WTC11 (cell line): ENCODE measurements around the gene USP22. TPM values are rescaled to one million over a fixed set of nuclear protein-coding genes. Genes with fewer than 3 reads are reported as not detected.

ENCODE experiments used
- ATAC-seq: fragments of 200-7000 bp; cut with Tn5 transposase; 2 replicates; pipeline ENCODE4 v1.10.0; 2021; ENCODE audit warnings: mild to moderate bottlenecking, moderate library complexity
- CTCF ChIA-PET: fragments of 300-600 bp; sonication (Branson Sonifier 250); formaldehyde crosslinking; loops from one replicate; lab custom pipeline; 2021; ENCODE audit warnings: antibody characterized with exemption; lab: Charles Lee
- POLR2A ChIA-PET: fragments of 350-600 bp; sonication (Branson Sonifier 250); formaldehyde crosslinking; loops from one replicate; lab custom pipeline; 2021; ENCODE audit warnings: antibody characterized with exemption; lab: Charles Lee
- DNase-seq: peaks from one replicate; pipeline ENCODE4 v3.0.0; 2021; ENCODE audit warnings: low spot score
- H3K27ac Mint-ChIP-seq: 2 replicates; pipeline ENCODE4 v1.8.0; 2021; ENCODE audit warnings: mixed read lengths
- H3K27me3 Mint-ChIP-seq: 2 replicates; pipeline ENCODE4 v1.8.0; 2021; ENCODE audit warnings: low read depth, mild to moderate bottlenecking, moderate library complexity, mixed read lengths
- H3K36me3 Mint-ChIP-seq: 2 replicates; pipeline ENCODE4 v1.8.0; 2021; ENCODE audit warnings: mixed read lengths
- H3K4me1 Mint-ChIP-seq: 2 replicates; pipeline ENCODE4 v1.8.0; 2022; ENCODE audit warnings: mixed read lengths
- H3K4me3 Mint-ChIP-seq: 2 replicates; pipeline ENCODE4 v1.8.0; 2021; ENCODE audit warnings: mild to moderate bottlenecking, moderate library complexity, mixed read lengths
- H3K9me3 Mint-ChIP-seq: 2 replicates; pipeline ENCODE4 v1.8.0; 2021; ENCODE audit warnings: mixed read lengths
- EMX1 ChIP-seq: fragments of 250-450 bp; sonication (Bioruptor Pico); IDR thresholded peaks from 2 replicates; pipeline ENCODE4 v1.8.0; 2021; ENCODE audit warnings: mild to moderate bottlenecking
- ETV6 ChIP-seq: sonication (generic); formaldehyde crosslinking; IDR thresholded peaks from 2 replicates; pipeline ENCODE4 v1.8.1; 2022; ENCODE audit warnings: mild to moderate bottlenecking, missing genetic modification reagents
- MXD4 ChIP-seq: fragments of 250-450 bp; sonication (Bioruptor Pico); IDR thresholded peaks from 2 replicates; pipeline ENCODE4 v1.8.0; 2021; ENCODE audit warnings: mild to moderate bottlenecking, moderate library complexity, borderline replicate concordance
- MYBL2 ChIP-seq: sonication (generic); formaldehyde crosslinking; IDR thresholded peaks from 2 replicates; pipeline ENCODE4 v1.8.1; 2023; ENCODE audit warnings: mild to moderate bottlenecking, moderate library complexity, missing genetic modification reagents
- NFE2L1 ChIP-seq: sonication (generic); formaldehyde crosslinking; IDR thresholded peaks from 2 replicates; pipeline ENCODE4 v1.8.1; 2023; ENCODE audit warnings: missing genetic modification reagents
- NR1H2 ChIP-seq: sonication (generic); formaldehyde crosslinking; IDR thresholded peaks from 2 replicates; pipeline ENCODE4 v1.9.0; 2021; ENCODE audit warnings: mild to moderate bottlenecking, moderate library complexity, missing genetic modification reagents
- SP1 ChIP-seq: sonication (generic); formaldehyde crosslinking; conservative IDR thresholded peaks from 2 replicates; pipeline ENCODE4 v1.8.1; 2022; ENCODE audit warnings: missing genetic modification reagents
- ZNF121 ChIP-seq: sonication (generic); formaldehyde crosslinking; IDR thresholded peaks from 2 replicates; pipeline ENCODE4 v1.8.0; 2023; ENCODE audit warnings: missing genetic modification reagents
- ZNF232 ChIP-seq: sonication (generic); formaldehyde crosslinking; IDR thresholded peaks from 2 replicates; pipeline ENCODE4 v1.8.0; 2022; ENCODE audit warnings: mild to moderate bottlenecking, missing genetic modification reagents
- ZNF416 ChIP-seq: fragments of 250-450 bp; sonication (Bioruptor Pico); IDR thresholded peaks from 2 replicates; pipeline ENCODE4 v1.9.0; 2021; ENCODE audit warnings: mild to moderate bottlenecking, inconsistent platforms
- total RNA-seq: library from RNA; stranded (reverse); gene quantifications from 3 replicates; pipeline ENCODE4 v1.2.3, GENCODE V29; 2021
- TF ChIP-seq, protein P1 (sequence below): sonication (generic); formaldehyde crosslinking; IDR thresholded peaks from 2 replicates; pipeline ENCODE4 v1.8.1; 2022; ENCODE audit warnings: missing genetic modification reagents, borderline replicate concordance
- TF ChIP-seq, protein P2 (sequence below): sonication (generic); formaldehyde crosslinking; IDR thresholded peaks from 2 replicates; pipeline ENCODE4 v1.8.0; 2022; ENCODE audit warnings: missing genetic modification reagents
- TF ChIP-seq, protein P3 (sequence below): fragments of 250-450 bp; sonication (Bioruptor Pico); IDR thresholded peaks from 2 replicates; pipeline ENCODE4 v1.9.0; 2021; ENCODE audit warnings: mild to moderate bottlenecking, borderline replicate concordance
- TF ChIP-seq, protein P4 (sequence below): sonication (generic); formaldehyde crosslinking; IDR thresholded peaks from 2 replicates; pipeline ENCODE4 v1.8.0; 2023; ENCODE audit warnings: mild to moderate bottlenecking, missing genetic modification reagents
- TF ChIP-seq, protein P5 (sequence below): sonication (generic); formaldehyde crosslinking; IDR thresholded peaks from 2 replicates; pipeline ENCODE4 v1.8.0; 2023; ENCODE audit warnings: missing genetic modification reagents
- TF ChIP-seq, protein P6 (sequence below): sonication (generic); formaldehyde crosslinking; IDR thresholded peaks from 2 replicates; pipeline ENCODE4 v1.8.0; 2022; ENCODE audit warnings: mild to moderate bottlenecking, missing genetic modification reagents

Gene USP22
- total RNA-seq, 1 experiment from 2014 or later: 289 TPM

DNA sequence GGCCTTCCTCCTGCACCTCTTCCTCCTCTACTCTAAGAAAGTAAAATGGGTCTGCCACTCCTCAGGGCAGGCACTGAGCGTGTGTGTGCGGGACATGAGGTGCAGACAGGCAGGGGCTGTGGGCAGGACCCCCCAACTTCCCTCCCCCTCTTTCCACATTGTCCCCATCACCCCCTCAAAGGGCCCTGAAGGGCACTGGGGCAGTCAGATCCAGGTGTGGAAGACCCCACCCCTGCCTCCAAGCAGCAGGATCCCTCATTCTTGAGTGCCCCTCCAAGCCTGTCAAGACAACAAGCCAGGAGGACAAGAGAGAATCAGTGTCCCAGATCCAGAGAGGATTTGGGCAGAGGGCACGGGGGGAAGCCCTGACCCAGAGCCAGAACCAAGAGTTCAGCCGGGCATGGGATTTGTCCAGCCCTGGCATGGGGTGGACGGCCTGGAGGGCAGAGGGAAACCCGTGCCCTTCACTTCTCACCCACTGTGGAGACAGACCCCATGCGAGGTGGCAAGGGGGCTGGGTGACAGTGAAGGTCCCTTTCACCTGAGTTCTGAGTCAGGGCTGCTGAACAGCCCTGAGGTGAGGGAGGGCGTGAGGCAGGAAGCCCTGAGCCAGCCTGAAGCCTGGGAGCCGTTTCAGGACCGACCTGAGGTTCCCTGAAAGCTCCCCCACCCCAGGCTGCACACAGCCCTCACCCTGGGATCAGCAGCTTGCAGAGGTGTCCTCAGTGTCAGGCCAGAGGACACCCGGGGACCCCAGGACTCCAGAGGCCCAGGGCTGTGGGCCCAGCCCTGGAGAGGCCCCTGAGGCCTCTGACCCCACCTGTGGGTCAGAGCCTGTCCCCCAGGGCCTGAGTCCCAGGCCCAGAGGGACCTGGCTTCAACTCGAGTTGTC, 45.8 kb downstream of the USP22 start:
- Mint-ChIP-seq H3K36me3 (peaks cover 21% of the 10 kb centered on the region), H3K4me3 (no peak overlapping the region), H3K4me1 (peaks cover 21% of the 10 kb centered on the region), H3K27ac (no peak overlapping the region), H3K27me3 (no peaks in the 10 kb centered on the region), H3K9me3 (no peaks in the 10 kb centered on the region; the same call in 1 of the 2 replicates)
- ChIA-PET CTCF (no interaction called here), POLR2A (no interaction called here)
- ATAC-seq: peak; percentile 5; the same call in 1 of the 2 replicates
- TF ChIP-seq, protein P1, sequence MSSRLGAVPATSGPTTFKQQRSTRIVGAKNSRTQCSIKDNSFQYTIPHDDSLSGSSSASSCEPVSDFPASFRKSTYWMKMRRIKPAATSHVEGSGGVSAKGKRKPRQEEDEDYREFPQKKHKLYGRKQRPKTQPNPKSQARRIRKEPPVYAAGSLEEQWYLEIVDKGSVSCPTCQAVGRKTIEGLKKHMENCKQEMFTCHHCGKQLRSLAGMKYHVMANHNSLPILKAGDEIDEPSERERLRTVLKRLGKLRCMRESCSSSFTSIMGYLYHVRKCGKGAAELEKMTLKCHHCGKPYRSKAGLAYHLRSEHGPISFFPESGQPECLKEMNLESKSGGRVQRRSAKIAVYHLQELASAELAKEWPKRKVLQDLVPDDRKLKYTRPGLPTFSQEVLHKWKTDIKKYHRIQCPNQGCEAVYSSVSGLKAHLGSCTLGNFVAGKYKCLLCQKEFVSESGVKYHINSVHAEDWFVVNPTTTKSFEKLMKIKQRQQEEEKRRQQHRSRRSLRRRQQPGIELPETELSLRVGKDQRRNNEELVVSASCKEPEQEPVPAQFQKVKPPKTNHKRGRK (CRISPR knock-in tag): no peak
- TF ChIP-seq, protein P2, sequence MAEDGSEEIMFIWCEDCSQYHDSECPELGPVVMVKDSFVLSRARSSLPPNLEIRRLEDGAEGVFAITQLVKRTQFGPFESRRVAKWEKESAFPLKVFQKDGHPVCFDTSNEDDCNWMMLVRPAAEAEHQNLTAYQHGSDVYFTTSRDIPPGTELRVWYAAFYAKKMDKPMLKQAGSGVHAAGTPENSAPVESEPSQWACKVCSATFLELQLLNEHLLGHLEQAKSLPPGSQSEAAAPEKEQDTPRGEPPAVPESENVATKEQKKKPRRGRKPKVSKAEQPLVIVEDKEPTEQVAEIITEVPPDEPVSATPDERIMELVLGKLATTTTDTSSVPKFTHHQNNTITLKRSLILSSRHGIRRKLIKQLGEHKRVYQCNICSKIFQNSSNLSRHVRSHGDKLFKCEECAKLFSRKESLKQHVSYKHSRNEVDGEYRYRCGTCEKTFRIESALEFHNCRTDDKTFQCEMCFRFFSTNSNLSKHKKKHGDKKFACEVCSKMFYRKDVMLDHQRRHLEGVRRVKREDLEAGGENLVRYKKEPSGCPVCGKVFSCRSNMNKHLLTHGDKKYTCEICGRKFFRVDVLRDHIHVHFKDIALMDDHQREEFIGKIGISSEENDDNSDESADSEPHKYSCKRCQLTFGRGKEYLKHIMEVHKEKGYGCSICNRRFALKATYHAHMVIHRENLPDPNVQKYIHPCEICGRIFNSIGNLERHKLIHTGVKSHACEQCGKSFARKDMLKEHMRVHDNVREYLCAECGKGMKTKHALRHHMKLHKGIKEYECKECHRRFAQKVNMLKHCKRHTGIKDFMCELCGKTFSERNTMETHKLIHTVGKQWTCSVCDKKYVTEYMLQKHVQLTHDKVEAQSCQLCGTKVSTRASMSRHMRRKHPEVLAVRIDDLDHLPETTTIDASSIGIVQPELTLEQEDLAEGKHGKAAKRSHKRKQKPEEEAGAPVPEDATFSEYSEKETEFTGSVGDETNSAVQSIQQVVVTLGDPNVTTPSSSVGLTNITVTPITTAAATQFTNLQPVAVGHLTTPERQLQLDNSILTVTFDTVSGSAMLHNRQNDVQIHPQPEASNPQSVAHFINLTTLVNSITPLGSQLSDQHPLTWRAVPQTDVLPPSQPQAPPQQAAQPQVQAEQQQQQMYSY (CRISPR knock-in tag): no peak
- TF ChIP-seq, protein P3, sequence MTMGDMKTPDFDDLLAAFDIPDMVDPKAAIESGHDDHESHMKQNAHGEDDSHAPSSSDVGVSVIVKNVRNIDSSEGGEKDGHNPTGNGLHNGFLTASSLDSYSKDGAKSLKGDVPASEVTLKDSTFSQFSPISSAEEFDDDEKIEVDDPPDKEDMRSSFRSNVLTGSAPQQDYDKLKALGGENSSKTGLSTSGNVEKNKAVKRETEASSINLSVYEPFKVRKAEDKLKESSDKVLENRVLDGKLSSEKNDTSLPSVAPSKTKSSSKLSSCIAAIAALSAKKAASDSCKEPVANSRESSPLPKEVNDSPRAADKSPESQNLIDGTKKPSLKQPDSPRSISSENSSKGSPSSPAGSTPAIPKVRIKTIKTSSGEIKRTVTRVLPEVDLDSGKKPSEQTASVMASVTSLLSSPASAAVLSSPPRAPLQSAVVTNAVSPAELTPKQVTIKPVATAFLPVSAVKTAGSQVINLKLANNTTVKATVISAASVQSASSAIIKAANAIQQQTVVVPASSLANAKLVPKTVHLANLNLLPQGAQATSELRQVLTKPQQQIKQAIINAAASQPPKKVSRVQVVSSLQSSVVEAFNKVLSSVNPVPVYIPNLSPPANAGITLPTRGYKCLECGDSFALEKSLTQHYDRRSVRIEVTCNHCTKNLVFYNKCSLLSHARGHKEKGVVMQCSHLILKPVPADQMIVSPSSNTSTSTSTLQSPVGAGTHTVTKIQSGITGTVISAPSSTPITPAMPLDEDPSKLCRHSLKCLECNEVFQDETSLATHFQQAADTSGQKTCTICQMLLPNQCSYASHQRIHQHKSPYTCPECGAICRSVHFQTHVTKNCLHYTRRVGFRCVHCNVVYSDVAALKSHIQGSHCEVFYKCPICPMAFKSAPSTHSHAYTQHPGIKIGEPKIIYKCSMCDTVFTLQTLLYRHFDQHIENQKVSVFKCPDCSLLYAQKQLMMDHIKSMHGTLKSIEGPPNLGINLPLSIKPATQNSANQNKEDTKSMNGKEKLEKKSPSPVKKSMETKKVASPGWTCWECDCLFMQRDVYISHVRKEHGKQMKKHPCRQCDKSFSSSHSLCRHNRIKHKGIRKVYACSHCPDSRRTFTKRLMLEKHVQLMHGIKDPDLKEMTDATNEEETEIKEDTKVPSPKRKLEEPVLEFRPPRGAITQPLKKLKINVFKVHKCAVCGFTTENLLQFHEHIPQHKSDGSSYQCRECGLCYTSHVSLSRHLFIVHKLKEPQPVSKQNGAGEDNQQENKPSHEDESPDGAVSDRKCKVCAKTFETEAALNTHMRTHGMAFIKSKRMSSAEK: no peak
- TF ChIP-seq, protein P4, sequence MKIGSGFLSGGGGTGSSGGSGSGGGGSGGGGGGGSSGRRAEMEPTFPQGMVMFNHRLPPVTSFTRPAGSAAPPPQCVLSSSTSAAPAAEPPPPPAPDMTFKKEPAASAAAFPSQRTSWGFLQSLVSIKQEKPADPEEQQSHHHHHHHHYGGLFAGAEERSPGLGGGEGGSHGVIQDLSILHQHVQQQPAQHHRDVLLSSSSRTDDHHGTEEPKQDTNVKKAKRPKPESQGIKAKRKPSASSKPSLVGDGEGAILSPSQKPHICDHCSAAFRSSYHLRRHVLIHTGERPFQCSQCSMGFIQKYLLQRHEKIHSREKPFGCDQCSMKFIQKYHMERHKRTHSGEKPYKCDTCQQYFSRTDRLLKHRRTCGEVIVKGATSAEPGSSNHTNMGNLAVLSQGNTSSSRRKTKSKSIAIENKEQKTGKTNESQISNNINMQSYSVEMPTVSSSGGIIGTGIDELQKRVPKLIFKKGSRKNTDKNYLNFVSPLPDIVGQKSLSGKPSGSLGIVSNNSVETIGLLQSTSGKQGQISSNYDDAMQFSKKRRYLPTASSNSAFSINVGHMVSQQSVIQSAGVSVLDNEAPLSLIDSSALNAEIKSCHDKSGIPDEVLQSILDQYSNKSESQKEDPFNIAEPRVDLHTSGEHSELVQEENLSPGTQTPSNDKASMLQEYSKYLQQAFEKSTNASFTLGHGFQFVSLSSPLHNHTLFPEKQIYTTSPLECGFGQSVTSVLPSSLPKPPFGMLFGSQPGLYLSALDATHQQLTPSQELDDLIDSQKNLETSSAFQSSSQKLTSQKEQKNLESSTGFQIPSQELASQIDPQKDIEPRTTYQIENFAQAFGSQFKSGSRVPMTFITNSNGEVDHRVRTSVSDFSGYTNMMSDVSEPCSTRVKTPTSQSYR: no peak
- TF ChIP-seq ZNF416 (CRISPR knock-in tag) (no peak), EMX1 (CRISPR knock-in tag) (no peak), NFE2L1 (no peak), NR1H2 (CRISPR knock-in tag) (no peak), SP1 (CRISPR knock-in tag) (no peak), ETV6 (CRISPR knock-in tag) (no peak), ZNF232 (no peak), MXD4 (no peak), MYBL2 (CRISPR knock-in tag) (no peak), ZNF121 (CRISPR knock-in tag) (no peak)
- TF ChIP-seq, protein P5, sequence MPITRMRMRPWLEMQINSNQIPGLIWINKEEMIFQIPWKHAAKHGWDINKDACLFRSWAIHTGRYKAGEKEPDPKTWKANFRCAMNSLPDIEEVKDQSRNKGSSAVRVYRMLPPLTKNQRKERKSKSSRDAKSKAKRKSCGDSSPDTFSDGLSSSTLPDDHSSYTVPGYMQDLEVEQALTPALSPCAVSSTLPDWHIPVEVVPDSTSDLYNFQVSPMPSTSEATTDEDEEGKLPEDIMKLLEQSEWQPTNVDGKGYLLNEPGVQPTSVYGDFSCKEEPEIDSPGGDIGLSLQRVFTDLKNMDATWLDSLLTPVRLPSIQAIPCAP: no peak
- TF ChIP-seq, protein P6, sequence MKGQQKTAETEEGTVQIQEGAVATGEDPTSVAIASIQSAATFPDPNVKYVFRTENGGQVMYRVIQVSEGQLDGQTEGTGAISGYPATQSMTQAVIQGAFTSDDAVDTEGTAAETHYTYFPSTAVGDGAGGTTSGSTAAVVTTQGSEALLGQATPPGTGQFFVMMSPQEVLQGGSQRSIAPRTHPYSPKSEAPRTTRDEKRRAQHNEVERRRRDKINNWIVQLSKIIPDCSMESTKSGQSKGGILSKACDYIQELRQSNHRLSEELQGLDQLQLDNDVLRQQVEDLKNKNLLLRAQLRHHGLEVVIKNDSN: no peak
- DNase-seq: no peak
